GM12872 (cell line): ENCODE data around the gene GSC2.
A peak's percentile ranks its signal among the peaks of the same experiment; 100 is the strongest.

Experiments
- CTCF ChIP-seq: IDR thresholded peaks from 3 replicates; pipeline ENCODE4 v1.5.1; 2011; ENCODE audit warnings: low read depth, mild to moderate bottlenecking, low read length, moderate library complexity; ENCODE audit not compliant: insufficient read depth

The GSC2 gene

DNA sequence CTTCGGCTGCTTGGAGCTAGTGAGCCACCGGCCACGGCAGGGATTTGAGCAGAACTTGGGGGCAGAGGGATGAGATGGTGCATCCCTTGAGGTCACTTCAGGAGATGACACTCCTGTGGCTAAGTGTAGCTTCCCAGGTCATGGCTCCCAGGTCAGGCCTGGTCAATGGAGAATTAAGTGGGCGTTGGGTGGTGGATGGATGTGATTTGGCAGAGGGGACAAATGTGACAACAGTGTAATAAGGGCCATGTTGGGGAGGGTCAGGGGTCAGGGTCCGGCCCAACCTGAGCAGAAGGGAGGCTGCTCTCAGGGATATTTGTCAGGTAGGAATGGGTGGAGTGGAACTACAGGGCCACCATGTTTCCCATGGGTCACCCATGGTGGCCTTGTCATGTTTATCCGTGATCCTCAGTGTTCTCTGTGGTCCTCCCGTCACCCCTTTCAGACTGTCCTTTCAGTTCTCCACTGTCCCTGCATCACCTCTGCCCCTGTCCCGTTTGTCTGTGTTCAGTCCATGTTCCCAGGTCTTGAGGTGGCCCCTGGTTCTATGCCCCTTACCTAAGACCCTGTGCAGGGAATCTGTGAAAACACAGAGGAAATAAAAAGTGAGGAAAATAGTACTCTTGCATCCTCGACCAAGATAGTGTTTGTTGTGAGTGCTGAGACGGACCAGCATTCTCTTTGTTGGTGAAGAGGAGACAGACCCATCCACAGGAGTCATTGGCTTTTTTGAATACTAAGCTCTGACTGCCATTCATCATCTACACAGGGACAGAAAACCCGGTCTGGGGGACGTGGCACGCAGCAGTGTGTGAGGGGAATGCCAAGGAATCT is 22.3 kb upstream of the GSC2 start:
- no peak for TF ChIP-seq CTCF

DNA sequence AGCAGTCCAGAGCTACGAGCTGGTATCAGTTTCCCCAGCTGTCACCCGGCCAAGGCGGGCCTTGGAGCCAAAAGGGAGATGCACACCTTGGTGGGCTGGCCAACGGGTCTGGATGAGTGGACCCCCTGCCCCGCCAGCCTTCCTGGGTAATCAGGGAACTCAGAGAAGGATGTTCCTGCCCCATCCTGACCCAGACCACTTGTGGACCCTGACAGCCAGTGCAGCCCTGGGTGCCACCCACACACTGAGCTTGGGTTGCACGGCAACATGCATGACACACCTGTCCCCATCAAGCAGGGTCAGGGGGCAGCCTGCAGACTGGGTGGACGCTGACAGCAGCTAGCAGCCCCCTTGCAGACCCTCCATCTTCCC is 19.8 kb upstream of the GSC2 start:
- TF ChIP-seq CTCF = no peak

DNA sequence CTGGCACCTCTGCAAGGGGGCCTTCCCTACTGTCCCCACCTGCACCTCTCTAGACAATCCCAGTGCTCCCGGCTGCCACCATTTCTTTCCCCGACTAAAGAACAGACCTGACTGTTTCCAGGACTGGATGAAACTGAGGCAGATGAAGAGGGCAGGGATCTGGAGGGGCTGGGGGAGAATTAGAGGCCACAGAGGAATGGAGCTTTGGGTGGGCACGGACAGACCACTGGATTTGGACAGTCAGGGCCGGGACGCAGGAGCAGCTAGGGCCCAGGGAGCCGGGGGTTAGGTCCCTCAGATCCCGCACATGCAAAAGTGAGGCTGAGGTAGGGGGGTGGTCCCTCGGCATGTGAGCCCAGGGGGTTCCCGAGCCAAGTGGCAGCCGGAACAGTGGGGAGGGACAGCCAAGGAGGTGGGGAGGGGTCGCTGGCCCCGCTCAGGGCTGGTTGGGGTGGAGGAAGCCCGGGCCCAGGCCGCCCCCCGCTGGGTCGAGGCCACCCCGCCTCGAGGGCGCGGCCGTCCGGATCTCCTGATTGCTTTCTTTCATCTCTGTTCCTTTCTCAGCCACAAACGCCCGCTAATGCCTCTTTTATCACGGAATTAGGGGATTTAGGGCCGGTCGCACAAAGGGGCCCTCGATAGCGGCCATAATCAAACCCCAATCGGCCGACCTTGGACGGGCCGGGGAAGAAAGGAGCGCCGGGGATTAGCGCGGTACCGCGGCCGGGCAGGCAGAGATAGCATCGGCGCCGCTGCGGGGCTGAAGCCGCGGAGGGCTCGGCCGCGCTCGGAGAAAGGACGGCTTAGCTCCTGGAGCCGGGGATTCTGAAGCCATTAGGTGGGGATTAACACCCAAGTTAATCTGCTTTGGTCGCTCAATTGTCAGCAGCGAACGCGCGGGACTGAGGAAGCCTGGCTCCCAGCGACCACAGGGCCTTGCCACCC is 19.2 kb upstream of the GSC2 start:
- TF ChIP-seq CTCF = no peak

- TF ChIP-seq CTCF = 0 out of 3 replicates have a peak, but pooled peaks have one; percentile 13
These were observed 18.2 kb upstream of the GSC2 start for GRCh38 chr22:19168088-19168890.

- no peak for TF ChIP-seq CTCF
These were observed 17.2 kb upstream of the GSC2 start for GRCh38 chr22:19167106-19167869.

DNA sequence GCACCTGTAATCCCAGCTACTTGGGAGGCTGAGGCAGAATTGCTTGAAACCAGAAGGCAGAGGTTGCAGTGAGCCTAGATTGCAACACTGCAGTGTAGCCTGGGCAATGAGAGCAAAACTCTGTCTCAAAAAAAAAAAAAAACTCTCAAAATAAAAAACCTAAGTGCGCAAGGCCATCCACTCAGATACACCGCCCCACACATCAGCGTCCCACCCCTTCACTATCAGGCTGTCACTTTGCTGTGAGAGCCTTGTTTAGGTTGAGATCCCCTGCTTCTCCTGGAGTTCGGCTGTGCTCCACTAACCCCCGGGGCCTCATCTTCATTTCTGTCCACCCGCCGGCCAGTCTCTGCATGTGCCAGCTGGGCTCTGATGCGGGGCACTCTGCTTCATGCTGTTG is 16.3 kb upstream of the GSC2 start:
- TF ChIP-seq CTCF = no peak
